ENCODE measurements around the gene FBXO44.

DNA sequence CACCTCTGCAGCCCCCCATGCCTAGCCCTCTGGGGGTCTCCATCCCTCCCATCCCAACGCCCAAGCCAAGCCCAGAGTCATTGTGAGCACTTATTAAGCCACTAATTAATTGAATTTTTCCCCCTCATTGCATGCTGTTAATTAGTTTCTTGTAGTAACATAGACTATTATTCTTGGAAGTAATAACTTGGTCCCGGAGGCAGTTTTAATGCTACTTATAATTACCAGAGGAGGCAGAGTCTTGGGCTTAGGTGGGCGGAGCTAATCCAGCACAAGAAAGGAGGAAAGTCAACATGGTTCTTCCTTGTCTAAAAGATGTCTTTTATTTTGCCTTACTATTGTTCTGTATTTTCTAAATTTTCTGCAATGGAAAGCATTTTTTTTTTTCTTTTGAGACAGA lies 28.1 kb upstream of the FBXO44 start:
- TF ChIP-seq, protein P1, sequence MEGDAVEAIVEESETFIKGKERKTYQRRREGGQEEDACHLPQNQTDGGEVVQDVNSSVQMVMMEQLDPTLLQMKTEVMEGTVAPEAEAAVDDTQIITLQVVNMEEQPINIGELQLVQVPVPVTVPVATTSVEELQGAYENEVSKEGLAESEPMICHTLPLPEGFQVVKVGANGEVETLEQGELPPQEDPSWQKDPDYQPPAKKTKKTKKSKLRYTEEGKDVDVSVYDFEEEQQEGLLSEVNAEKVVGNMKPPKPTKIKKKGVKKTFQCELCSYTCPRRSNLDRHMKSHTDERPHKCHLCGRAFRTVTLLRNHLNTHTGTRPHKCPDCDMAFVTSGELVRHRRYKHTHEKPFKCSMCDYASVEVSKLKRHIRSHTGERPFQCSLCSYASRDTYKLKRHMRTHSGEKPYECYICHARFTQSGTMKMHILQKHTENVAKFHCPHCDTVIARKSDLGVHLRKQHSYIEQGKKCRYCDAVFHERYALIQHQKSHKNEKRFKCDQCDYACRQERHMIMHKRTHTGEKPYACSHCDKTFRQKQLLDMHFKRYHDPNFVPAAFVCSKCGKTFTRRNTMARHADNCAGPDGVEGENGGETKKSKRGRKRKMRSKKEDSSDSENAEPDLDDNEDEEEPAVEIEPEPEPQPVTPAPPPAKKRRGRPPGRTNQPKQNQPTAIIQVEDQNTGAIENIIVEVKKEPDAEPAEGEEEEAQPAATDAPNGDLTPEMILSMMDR (IDR thresholded peaks at IDR 0.05; ENCODE audit: insufficient read depth, low read length): no peak
- TF ChIP-seq POLR2AphosphoS5 (IDR thresholded peaks at IDR 0.05; ENCODE audit: low read depth) (no peak), GABPA (IDR thresholded peaks at IDR 0.05; ENCODE audit: low read depth) (no peak)
- TF ChIP-seq, protein P2, sequence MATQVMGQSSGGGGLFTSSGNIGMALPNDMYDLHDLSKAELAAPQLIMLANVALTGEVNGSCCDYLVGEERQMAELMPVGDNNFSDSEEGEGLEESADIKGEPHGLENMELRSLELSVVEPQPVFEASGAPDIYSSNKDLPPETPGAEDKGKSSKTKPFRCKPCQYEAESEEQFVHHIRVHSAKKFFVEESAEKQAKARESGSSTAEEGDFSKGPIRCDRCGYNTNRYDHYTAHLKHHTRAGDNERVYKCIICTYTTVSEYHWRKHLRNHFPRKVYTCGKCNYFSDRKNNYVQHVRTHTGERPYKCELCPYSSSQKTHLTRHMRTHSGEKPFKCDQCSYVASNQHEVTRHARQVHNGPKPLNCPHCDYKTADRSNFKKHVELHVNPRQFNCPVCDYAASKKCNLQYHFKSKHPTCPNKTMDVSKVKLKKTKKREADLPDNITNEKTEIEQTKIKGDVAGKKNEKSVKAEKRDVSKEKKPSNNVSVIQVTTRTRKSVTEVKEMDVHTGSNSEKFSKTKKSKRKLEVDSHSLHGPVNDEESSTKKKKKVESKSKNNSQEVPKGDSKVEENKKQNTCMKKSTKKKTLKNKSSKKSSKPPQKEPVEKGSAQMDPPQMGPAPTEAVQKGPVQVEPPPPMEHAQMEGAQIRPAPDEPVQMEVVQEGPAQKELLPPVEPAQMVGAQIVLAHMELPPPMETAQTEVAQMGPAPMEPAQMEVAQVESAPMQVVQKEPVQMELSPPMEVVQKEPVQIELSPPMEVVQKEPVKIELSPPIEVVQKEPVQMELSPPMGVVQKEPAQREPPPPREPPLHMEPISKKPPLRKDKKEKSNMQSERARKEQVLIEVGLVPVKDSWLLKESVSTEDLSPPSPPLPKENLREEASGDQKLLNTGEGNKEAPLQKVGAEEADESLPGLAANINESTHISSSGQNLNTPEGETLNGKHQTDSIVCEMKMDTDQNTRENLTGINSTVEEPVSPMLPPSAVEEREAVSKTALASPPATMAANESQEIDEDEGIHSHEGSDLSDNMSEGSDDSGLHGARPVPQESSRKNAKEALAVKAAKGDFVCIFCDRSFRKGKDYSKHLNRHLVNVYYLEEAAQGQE (IDR thresholded peaks at IDR 0.05; ENCODE audit: insufficient replicate concordance, low read depth): no peak

Measured in HL-60 (cell line).